M059J (cell line): ENCODE data around the gene PLD1. TPM values are rescaled to one million over a fixed set of nuclear protein-coding genes. Genes with fewer than 3 reads are reported as not detected.

Experiments
- DNase-seq: peaks from one replicate; pipeline ENCODE4 v3.0.0-alpha.2; 2012; ENCODE audit warnings: low read depth
- total RNA-seq: library from RNA; depleted of rRNA; stranded (reverse); fragments of >200 nt; shearing (Covaris generic); gene quantifications from 2 replicates; pipeline ENCODE4 v1.2.3, GENCODE V29; 2014

Gene PLD1
- total RNA-seq, 1 experiment from 2014 or later, result 7.8 TPM

DNA sequence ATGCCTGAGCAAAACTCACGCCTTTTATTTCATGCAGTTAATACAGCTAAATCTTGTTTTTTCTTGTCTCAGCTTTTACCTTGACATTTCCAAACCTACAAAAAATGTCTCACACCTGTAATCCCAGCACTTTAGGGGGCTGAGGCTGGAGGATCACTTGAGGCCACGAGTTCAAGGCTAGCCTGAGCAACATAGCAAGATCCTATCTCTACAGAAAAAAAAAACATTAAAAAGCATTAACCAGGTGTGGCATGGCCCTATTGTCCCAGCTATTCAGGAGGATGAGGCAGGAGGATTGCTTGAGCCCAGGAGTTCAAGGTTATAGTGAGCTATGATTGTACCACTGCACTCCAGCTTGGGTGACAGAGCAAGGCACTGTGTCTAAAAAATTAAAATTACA, 29.0 kb upstream of the PLD1 start:
- DNase-seq, result no peak

DNA sequence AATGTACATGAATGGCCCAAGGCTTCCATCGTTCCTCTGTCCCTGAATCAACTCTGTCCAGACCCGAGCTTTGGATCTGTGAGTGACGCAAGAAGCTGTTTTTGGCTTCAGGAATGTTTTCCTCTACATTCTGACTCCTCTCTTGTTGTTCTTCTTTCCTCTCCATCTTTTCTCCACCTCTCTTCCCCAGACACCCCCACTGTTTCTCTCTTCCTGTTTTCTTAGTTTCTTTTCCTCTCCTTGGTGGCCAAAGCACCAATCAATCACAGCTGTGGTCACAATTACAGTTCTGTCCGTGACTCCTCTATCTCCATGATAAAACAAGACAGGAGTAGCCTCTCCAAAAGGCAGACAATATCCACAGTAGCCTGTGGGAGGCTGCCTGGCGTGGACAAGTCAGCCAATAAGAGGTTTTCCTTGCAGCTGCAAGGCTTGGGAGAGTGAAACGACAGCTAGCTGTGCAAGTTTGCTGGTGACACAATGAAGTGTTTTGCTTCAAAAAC, 28.0 kb upstream of the PLD1 start:
- peak; percentile 71 for DNase-seq

DNA sequence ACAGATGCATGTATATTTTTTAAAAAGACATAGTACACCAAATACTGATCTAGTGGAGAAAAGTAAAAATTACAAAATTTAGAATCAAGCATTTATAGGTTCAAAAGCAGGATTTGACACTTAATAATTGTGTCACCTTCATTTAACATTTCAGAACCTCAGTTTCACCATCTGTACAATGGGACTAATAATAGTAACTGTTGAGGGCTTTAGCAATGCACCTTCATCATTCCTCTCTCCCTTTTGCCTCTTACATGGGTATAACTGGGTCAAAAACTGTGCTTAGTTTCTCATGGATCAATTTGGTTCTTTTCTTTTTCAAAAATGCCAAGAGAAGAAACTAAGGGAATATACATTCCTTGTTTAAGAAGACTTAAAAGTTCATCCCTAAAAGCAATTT, 27.4 kb upstream of the PLD1 start:
- no peak for DNase-seq

DNA sequence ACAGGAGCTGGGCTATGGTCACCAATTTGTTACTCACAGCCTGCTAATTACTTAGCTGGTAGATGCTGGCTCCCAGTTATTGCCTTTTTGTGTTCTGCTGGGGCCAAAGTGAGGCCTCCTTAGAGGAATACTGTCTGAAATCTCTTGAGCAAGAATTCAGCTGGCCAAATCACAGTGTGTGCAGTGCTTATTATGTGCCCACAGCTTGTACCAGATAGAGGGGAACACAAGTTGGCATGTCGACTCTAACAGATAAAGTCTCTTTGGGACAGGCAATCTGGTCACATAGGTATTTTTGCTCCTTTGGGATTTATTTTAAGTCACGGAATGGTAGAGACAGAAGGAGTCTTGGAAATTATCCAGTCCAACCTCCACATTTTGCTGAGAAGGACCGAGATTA, 26.6 kb upstream of the PLD1 start:
- DNase-seq, result no peak

DNA sequence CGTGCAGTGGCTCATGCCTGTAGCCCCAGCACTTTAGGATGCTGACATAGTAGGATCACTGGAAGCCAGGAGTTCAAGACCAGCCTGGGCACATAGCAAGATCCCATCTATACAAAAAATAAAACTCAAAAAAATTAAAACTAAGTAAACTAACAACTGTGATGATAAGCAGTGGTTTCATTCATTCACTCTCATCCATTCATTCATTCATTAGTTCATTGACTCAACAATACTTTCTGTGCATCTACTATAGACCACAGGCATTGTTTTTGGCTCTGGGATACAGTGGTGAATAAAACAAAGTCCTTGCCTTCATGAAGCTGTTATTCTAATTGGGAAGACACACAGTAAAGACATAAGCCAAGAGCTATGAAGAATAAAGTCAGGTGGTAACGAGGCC, 25.3 kb upstream of the PLD1 start:
- DNase-seq, result no peak

DNA sequence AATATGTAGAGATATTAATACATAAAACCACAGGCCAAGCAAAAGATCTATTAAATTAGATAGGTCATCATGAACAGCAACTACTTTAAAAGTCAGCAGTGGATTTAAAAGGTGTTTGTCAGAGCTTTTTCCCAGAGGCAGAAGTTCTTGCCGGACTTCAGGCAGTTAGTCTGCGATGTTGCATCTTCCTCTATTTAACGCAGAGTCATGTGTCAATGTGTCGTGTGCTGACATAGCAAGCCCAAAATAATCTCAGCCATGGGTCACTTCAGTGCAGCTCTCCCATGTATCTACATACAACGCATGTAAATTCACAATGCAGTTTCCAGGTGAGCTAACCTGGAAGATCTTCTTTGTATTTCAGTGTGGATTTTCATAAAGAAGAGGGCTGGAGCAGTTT, 24.8 kb upstream of the PLD1 start:
- DNase-seq, result no peak

DNA sequence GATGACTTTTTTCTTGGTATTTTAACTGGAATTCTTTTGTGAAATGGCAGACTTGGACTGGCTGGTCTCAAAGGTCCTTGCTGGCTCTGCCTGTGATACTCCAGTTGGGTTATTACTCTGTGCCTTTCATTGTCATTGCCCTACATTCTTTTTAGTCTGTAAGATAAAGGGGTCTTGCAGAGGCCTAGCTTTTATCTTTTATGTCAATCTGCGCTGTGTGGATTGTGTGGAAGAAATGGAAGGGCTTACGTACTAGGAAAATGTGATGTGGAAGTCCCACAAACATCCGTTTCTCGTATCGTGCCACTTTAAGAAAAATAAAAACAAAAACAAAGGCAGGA, 24.1 kb upstream of the PLD1 start:
- no peak for DNase-seq

DNA sequence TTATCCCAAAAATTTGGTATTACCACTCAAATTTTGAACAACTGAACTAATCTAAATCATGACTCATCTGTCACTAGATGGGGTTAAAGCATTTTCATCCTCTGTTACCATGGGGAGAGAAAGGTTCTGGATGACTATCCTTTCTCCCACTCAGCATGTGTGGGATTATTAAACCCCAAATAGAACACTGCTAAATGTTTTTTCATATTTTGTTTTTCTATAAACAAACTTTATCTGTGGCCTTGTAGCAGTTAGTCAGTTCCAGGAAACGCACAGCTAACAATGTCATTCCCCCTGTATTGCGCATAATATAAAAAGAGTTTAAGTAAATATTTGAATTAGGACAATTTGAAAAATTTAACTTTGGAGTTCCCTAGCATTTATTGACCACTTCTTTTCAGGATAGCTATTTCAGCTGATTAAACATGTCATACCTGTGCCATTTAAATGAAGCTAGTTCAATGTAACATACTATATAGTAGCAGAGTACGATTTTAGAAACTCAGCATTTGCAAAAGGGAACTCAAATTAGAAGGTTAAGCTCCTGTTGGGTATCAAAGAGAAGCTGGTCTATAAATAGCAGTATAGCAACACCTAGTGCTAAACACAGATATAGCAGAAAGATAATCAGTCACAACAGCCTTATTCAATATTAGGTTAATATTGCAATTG, 23.6 kb upstream of the PLD1 start:
- peak; percentile 73 for DNase-seq

DNA sequence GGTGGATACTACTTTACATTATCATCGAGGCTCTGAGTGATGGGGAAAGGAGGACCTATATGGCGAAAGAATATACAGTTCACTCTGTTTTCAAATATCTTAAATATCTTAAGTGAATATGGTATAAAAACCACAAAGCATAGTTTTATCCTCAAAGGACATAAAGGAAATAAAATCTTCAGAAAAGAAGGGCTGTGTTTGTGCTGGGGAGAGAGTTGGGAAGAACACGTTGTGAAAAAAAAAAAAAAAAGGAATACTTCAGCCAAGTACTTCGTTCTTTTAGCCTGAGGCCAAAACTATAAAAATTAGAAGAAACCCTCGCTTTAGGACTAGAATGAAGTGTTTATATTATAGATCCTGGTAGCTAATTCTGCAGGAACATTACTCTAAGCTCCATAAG, 22.7 kb upstream of the PLD1 start:
- peak; percentile 31 for DNase-seq

DNA sequence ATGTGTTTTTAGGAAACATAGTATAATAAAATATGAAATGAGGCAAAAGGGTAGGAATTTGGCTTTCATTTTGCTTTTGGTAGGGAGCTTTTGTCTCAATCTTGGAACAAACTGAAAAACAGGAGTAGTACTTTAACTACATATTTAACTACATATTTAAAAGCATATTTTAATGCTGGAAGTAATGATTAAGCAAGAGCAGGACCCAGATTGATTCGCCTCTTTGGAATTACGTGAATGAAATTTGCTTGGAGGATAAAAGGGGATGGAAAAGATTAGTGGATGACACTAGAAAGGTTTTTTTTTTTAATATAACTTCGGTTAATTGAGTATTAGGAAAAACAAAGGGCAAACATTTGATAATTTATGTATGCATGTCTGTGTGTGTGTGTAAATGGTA, 21.7 kb upstream of the PLD1 start:
- DNase-seq, result peak; percentile 22

DNA sequence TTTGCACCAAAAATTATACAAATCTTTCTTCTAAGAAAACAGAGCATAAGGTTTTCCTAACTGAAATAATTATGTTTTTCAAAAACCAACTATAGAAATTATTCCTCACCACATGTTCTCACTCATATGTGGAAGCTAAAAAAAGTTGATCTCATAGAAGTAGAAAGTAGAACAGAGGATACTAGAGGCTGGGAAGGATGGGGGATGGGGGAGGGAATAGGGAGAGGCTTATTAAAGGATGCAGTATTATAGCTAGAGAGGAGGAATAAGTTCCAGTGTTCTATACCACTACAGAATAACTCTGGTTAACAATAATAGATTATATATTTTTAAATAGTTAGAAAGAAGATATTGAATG, 20.2 kb upstream of the PLD1 start:
- no peak for DNase-seq

DNA sequence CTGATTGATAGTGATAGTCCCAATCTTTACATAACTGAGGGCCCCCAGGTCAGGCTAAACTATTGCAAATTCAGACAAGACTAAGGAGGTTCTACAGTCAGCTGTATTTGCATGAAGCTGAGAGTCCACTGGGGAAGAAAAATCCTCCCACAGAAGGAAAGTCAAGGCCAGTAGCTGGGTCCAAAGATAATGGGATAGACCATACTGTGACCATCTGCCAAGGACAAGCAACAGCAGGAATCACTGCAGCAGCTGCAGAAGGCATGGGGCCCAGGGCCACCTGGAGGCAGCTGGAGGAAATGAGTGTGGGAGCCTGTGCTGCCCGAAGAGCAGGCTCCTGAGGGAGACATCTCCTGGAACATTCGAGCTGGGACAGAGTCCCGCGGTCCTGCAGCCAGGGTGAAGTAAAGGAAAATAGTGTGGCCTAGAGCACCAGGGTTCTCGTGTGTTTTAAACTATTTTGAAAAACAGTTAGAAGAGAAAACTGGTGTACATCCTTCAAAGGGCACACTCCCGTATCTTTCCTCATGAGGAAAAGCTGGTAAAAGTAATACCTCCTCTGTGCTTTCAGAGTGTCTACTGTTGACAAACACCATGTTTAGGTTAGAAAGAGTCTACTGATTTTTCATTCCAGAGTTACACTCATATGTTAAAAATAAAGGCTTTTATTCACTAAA, 19.7 kb upstream of the PLD1 start:
- DNase-seq, result peak; percentile 82

DNA sequence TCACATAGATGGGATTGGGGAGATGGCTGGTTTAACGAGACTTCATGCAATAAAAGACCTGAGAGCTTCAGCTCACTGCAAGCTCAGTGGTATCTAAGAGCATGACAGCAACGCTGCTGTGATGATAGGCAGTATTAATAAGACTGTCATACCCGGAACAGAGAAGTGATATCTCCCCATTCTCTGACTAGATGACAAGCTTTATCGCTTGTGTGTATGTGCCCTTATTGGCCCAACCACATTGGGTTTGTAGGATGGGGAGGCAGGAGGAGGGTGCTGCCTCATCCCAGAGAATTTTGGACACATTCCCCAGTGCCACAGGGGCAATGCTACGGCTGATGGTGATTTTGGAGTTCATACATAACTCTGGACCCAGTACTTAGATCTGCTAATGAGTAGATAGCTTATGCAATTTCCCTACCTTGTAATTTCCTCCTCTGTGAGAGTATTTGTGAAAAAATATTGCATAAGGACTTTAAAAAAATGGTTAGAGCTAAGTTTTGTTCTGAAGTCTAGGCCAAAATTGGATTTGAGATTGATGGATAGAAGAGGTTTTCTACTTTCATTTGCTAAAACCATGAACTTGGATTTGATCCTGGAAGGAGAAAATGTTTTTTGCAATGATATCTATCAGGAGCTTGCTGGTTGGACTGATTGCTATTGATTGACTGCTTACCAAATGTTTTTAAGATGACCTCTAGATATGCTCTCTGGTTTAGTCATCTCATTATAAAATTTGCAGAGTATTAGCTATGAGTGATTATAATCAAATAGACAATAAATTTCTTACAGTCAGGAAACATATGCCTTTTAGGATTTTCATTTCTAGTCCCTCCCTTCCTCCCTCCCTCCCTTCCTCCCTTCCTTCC, 18.9 kb upstream of the PLD1 start:
- no peak for DNase-seq

DNA sequence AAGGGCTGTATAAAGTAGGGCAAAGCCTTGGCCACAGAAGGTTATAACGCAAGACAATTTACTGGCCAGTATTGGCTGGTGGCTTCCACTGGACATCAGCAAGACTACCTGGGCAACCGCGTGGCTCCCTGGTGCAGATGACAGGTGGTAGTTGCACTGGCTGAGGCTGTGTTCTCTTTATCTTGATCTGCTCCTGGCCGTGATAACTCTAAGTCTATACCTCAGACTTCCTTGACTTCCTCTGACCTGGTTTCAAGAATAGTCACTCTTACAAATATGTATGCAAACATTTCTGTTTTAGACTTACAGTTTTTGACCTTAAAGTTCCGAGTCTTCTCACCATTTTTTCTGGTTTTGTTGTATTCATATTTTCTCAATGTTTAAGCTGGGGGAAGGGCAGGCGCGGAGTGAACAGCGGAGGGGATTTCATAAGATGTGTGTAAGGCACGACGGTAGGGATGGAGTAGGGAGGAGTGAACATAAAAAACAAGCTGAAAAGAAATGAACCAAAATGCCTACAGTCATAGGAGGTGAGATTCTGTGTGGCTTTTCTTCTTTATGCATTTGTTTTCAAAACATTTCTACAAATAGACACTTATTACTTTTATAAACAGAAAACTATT, 17.7 kb upstream of the PLD1 start:
- DNase-seq, result no peak

DNA sequence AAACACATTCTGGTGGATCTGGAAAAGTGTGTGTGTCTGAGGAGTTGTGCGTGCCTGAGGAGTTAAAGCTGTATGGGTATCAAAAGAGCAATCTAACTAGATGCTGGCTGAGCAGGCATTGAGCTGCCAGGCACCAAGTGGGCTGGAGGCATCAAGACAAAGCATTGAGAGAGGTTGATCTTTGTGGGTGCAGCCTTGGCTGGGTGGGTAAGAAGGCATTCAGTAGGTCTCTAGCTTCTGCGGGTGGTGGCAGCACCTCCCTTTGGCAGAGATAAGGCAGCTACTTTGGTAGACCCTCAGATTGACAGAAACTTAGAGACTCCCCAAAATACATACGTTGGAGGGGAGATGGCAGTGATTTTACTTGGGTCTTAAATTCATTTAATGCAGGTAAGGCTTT, 17.1 kb upstream of the PLD1 start:
- DNase-seq, result no peak

DNA sequence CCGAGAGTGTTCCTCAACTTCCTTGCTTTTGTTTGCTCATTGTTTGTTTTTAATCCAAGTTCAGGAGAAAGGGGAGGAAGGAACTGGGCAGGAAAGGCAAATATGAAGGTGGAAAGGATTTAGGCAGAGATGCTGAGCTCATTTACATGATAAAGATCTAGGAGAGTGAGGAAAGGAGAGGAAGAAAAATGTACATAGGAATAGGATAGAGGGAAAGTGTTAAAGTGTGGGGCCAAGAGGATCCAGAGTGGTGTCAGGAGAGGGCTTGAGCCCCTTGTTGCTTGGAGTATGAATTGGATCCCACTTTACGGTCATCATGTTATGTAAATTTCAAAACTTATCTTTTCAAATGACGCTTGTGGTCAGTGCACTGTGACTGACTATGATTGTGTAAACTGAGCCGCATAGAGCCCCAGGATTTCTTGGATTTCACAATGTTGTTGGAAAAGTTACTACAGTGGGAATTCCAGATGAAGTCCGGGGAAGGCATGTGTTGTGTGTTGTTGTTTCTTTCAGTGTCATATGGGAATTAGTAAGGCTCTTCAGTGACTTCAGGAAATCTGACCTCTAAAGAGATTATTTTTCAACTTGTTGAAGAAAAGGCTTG, 15.0 kb upstream of the PLD1 start:
- DNase-seq, result peak; percentile 76

DNA sequence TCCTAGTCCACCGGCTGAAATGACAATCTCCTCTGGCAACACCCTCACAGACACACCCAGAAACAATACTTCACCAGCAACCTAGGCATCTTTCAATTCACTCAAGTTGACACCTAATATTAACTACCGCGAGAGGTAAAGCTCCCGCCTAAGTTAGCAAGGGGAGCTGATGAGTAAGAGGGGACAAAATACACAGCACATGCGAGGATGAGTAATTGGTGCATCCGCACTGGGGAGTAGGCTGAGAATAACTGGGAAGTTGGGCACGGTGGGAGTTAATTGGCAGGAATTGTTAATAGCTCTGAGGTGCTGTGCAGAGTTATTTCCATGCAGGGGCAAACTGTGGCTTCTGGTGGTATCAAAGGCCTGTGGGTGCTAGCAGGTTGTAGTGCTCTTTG, 14.5 kb upstream of the PLD1 start:
- DNase-seq, result peak; percentile 77

DNA sequence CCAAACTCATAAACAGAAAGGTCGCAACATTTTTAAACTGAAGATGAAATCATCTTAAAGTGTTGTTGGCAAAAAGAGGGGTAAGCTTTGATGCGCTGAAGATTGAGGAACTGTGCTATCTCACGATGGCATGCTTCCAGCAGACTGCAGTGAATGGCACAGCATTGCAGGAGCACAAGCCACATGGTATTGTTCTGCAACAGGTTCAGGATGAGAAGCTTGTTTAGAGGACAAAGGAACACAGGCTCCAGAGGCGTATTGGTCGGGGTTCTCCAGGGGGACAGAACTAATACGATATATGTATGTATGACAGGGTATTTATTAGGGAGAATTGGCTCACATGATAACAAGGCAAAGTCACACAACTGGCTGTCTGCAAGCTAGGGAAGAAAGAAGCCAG, 13.8 kb upstream of the PLD1 start:
- DNase-seq, result no peak

DNA sequence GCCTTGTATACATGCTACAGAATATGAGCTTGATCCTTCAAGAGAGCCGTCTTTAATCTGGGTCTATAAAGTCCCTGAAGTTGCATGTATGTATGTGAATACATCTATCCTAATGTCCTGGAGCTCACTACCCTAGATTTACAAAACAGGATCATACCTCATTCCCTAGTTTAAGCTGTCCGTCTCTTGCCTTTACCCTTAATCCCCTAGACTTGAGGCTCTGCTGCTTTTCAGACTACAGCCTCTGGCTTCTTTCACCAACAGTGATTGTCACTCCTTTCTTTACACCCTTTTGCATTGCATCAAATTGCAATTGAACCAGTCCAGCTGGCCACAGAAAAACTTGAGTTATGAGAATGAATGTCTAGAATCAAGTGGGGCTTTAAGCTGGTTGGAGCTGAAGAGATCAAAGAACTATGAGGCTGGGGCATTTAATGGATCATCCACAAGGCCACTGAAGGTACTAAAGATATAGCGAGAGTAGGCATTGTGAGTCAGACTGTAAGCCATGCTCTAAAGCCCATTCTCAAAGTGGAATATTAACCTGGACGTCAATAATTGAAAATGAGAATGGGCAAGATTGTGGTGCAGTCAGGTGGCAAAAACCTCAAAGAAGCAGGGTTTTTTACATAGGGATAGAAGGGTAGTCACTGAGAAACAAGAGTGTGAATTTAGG, 12.3 kb upstream of the PLD1 start:
- DNase-seq, result no peak

DNA sequence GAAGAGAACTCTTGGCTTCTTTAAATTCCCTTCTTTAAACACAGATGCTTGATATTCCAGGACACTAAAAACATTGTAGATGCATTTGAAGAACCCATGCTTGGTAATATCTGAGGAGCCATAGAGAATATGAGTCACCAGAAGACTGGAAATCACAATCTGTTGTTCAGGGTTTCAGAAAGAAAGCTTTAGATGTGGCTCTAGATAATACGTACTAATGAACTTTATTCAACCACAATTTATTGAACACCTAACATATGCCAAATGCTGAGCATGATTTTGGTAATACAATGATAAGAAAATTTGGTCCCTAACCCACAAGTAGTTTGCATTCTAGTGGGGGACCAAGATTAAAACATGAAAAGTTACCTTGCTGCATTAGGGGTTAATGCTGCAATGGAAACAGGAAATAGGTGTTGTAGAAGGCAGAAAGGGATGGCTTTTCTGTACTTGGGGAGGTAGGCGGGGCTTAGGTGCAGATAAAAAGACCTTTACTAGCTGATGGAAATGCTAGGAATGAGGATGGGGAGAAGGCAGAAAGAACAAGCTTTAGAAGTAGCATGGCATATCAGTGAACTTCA, 11.6 kb upstream of the PLD1 start:
- DNase-seq, result no peak

DNA sequence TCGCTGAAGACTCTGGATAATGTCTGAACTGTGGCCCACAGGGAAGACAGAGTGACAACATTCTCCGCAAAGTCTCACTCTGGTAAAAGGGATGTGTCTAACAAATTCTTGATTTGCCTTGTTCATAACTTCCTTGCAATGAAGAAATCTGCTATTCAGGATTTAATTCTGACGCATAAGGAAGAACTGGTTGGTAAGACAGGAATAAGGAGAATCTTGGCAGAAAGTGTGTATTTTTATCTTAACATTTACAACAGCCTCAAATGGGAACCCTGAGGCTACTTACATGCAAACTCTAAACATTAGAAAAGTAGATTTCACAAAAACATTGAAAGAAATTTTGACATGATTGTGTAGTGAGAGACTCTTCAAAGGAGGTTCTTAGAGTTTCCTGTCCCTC, 10.8 kb upstream of the PLD1 start:
- no peak for DNase-seq
